GM20000 (cell line): Measurements from ENCODE around the gene MAPT.
"Not testable (repeated sequence)": the region's sequence is repeated elsewhere in the genome, so short reads cannot be mapped to it uniquely, and the experiment has no call there.

Source experiments
- DNase-seq: peaks from one replicate; pipeline ENCODE4 v3.0.0; 2012; ENCODE audit warnings: low spot score
- TF ChIP-seq, protein P1 (sequence below): IDR thresholded peaks from 2 replicates; pipeline ENCODE4 v1.5.1; 2012; ENCODE audit warnings: mild to moderate bottlenecking, control low read depth; ENCODE audit errors: extremely low read depth, missing control alignments

MAPT gene

DNA sequence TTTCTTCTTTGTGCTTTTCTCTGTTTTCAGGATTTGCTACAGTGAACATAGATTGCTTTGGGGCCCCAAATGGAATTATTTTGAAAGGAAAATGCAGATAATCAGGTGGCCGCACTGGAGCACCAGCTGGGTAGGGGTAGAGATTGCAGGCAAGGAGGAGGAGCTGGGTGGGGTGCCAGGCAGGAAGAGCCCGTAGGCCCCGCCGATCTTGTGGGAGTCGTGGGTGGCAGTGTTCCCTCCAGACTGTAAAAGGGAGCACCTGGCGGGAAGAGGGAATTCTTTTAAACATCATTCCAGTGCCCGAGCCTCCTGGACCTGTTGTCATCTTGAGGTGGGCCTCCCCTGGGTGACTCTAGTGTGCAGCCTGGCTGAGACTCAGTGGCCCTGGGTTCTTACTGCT is 105.9 kb downstream of the MAPT start:
- DNase-seq = no peak
- TF ChIP-seq, protein P1, sequence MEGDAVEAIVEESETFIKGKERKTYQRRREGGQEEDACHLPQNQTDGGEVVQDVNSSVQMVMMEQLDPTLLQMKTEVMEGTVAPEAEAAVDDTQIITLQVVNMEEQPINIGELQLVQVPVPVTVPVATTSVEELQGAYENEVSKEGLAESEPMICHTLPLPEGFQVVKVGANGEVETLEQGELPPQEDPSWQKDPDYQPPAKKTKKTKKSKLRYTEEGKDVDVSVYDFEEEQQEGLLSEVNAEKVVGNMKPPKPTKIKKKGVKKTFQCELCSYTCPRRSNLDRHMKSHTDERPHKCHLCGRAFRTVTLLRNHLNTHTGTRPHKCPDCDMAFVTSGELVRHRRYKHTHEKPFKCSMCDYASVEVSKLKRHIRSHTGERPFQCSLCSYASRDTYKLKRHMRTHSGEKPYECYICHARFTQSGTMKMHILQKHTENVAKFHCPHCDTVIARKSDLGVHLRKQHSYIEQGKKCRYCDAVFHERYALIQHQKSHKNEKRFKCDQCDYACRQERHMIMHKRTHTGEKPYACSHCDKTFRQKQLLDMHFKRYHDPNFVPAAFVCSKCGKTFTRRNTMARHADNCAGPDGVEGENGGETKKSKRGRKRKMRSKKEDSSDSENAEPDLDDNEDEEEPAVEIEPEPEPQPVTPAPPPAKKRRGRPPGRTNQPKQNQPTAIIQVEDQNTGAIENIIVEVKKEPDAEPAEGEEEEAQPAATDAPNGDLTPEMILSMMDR = no peak

DNA sequence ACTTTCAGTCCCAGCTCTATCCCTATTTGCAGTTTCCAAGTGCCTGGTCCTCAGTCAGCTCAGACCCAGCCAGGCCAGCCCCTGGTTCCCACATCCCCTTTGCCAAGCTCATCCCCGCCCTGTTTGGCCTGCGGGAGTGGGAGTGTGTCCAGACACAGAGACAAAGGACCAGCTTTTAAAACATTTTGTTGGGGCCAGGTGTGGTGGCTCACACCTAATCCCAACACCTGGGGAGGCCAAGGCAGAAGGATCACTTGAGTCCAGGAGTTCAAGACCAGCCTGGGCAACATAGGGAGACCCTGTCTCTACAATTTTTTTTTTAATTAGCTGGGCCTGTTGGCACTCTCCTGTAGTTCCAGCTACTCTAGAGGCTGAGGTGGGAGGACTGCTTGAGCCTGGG is 106.4 kb downstream of the MAPT start:
- TF ChIP-seq, protein P1 = no peak
- DNase-seq = no peak

DNA sequence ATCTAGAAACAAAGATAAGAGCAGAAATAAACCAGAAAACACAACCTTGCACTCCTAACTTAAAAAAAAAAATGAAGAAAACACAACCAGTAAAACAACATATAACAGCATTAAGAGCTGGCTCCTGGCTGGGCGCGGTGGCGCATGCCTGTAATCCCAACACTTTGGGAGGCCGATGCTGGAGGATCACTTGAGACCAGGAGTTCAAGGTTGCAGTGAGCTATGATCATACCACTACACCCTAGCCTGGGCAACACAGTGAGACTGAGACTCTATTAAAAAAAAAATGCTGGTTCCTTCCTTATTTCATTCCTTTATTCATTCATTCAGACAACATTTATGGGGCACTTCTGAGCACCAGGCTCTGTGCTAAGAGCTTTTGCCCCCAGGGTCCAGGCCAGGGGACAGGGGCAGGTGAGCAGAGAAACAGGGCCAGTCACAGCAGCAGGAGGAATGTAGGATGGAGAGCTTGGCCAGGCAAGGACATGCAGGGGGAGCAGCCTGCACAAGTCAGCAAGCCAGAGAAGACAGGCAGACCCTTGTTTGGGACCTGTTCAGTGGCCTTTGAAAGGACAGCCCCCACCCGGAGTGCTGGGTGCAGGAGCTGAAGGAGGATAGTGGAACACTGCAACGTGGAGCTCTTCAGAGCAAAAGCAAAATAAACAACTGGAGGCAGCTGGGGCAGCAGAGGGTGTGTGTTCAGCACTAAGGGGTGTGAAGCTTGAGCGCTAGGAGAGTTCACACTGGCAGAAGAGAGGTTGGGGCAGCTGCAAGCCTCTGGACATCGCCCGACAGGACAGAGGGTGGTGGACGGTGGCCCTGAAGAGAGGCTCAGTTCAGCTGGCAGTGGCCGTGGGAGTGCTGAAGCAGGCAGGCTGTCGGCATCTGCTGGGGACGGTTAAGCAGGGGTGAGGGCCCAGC is 107.3 kb downstream of the MAPT start:
- TF ChIP-seq, protein P1 = no peak
- no peak for DNase-seq

DNA sequence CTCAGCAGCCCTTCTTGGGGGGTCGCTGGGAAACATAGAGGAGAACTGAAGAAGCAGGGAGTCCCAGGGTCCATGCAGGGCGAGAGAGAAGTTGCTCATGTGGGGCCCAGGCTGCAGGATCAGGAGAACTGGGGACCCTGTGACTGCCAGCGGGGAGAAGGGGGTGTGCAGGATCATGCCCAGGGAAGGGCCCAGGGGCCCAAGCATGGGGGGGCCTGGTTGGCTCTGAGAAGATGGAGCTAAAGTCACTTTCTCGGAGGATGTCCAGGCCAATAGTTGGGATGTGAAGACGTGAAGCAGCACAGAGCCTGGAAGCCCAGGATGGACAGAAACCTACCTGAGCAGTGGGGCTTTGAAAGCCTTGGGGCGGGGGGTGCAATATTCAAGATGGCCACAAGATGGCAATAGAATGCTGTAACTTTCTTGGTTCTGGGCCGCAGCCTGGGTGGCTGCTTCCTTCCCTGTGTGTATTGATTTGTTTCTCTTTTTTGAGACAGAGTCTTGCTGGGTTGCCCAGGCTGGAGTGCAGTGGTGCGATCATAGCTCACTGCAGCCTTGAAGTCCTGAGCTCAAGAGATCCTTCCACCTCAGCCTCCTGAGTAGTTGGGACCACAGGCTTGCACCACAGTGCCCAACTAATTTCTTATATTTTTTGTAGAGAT is 108.1 kb downstream of the MAPT start:
- TF ChIP-seq, protein P1 = peak; percentile 70
- peak; percentile 86 for DNase-seq

DNA sequence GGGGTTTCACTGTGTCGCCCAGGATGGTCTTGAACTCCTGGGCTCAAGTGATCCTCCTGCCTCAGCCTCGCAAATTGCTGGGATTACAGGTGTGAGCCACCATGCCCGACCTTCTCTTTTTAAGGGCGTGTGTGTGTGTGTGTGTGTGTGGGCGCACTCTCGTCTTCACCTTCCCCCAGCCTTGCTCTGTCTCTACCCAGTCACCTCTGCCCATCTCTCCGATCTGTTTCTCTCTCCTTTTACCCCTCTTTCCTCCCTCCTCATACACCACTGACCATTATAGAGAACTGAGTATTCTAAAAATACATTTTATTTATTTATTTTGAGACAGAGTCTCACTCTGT is 108.6 kb downstream of the MAPT start:
- no peak for DNase-seq
- TF ChIP-seq, protein P1 = no peak

DNA sequence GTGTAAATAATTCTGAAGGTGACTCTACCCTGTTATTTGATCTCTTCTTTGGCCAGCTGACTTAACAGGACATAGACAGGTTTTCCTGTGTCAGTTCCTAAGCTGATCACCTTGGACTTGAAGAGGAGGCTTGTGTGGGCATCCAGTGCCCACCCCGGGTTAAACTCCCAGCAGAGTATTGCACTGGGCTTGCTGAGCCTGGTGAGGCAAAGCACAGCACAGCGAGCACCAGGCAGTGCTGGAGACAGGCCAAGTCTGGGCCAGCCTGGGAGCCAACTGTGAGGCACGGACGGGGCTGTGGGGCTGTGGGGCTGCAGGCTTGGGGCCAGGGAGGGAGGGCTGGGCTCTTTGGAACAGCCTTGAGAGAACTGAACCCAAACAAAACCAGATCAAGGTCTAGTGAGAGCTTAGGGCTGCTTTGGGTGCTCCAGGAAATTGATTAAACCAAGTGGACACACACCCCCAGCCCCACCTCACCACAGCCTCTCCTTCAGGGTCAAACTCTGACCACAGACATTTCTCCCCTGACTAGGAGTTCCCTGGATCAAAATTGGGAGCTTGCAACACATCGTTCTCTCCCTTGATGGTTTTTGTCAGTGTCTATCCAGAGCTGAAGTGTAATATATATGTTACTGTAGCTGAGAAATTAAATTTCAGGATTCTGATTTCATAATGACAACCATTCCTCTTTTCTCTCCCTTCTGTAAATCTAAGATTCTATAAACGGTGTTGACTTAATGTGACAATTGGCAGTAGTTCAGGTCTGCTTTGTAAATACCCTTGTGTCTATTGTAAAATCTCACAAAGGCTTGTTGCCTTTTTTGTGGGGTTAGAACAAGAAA is 109.8 kb downstream of the MAPT start:
- TF ChIP-seq, protein P1 = no peak

DNA sequence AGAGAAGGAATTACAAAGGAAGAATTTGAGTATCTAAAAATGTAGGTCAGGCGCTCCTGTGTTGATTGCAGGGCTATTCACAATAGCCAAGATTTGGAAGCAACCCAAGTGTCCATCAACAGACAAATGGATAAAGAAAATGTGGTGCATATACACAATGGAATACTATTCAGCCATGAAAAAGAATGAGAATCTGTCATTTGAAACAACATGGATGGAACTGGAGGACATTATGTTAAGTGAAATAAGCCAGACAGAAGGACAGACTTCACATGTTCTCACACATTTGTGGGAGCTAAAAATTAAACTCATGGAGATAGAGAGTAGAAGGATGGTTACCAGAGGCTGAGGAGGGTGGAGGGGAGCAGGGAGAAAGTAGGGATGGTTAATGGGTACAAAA is 111.7 kb downstream of the MAPT start:
- not testable (repeated sequence) for DNase-seq

More for the DNA sequence above, 109.8 kb downstream of the MAPT start:
- DNase-seq = no peak
